HepG2 (cell line): Measurements from ENCODE around the gene GUCY2C. TPM values are rescaled to one million over a fixed set of nuclear protein-coding genes. Genes with fewer than 3 reads are reported as not detected.

Source experiments
- ATAC-seq: fragments of 200-7000 bp; cut with Tn5 transposase; 3 replicates; pipeline ENCODE4 v1.9.1; 2020; ENCODE audit warnings: mild to moderate bottlenecking, moderate library complexity
- Bru-seq: library from RNA; stranded (reverse); fragments of 400-500 nt; gene quantifications from one replicate; lab custom pipeline; 2021; lab: Mats Ljungman, UMichigan
- BruChase-seq, 2 experiments: library from RNA; stranded (reverse); fragments of 400-500 nt; gene quantifications; one replicate each; lab custom pipeline; 2021; lab: Mats Ljungman, UMichigan
- BruUV-seq: library from RNA; stranded (reverse); fragments of 400-500 nt; replicated peaks from 2 replicates; lab custom pipeline; 2021; lab: Mats Ljungman, UMichigan
- CTCF ChIA-PET: fragments of 300-600 bp; formaldehyde crosslinking; extraction: SDS; loops from one replicate; lab custom pipeline; 2021; ENCODE audit warnings: low total read pairs, inconsistent platforms, low intra/inter-chr PET ratio; lab: Yijun Ruan, JAX
- POLR2A ChIA-PET: fragments of 350-600 bp; sonication (Branson Sonifier 250); formaldehyde crosslinking; loops from one replicate; lab custom pipeline; 2020; ENCODE audit warnings: antibody characterized with exemption, inconsistent platforms; lab: Yijun Ruan, JAX
- DNase-seq: peaks from one replicate; pipeline ENCODE4 v3.0.0-alpha.2; 2015; ENCODE audit warnings: low spot score
- FAIRE-seq: peaks from 3 replicates; lab custom pipeline; 2011; peaks lifted over from hg19 to GRCh38; lab: Jason Lieb, UNC
- H2AFZ ChIP-seq: one replicate; pipeline ENCODE4 v1.6.1; 2011; ENCODE audit warnings: low read length, inconsistent platforms
- H3K27ac ChIP-seq: fragments of 300-600 bp; 3 replicates; pipeline ENCODE4 v1.8.0; 2011; ENCODE audit warnings: mixed run types, mild to moderate bottlenecking, mixed read lengths, low read length, inconsistent platforms; ENCODE audit not compliant: insufficient read depth; ENCODE audit errors: extremely low read length
- H3K27me3 ChIP-seq, 2 experiments: fragments of 200-600 bp in 1 of 2; 2 replicates in 1 of 2; 3 replicates in 1 of 2; pipeline versions ENCODE4 v1.6.0 to v1.8.0; 2011; ENCODE audit warnings: low read length in 2 of 2, mild to moderate bottlenecking in 2 of 2, moderate library complexity in 2 of 2, inconsistent platforms in 1 of 2; ENCODE audit not compliant: insufficient read depth in 2 of 2, control insufficient read depth in 1 of 2
- H3K36me3 ChIP-seq, 2 experiments: fragments of 200-600 bp in 1 of 2; replicated peaks in 1 of 2; 2 replicates in 1 of 2; 3 replicates in 1 of 2; pipeline versions ENCODE4 v1.5.1 to v1.8.0; 2011; ENCODE audit warnings: low read length in 2 of 2, inconsistent platforms in 1 of 2; ENCODE audit not compliant: insufficient read depth in 2 of 2, control insufficient read depth in 1 of 2
- H3K4me1 ChIP-seq: 2 replicates; pipeline ENCODE4 v1.5.1; 2012; ENCODE audit warnings: low read length, inconsistent platforms; ENCODE audit not compliant: insufficient read depth
- H3K4me2 ChIP-seq: 2 replicates; pipeline ENCODE4 v1.6.0; 2011; ENCODE audit warnings: low read depth, low read length, inconsistent platforms
- H3K4me3 ChIP-seq, 3 experiments: fragments of 200-600 bp in 1 of 3; sonication (generic), shearing (Covaris generic) in 1 of 3; replicated peaks in 1 of 3; 2 replicates each; pipeline ENCODE4 v1.5.1; 2011 to 2016; ENCODE audit warnings: low read length in 3 of 3, inconsistent platforms in 2 of 3, low read depth in 2 of 3, mild to moderate bottlenecking in 2 of 3, control low read depth in 1 of 3, mixed read lengths in 1 of 3; ENCODE audit not compliant: insufficient read depth in 1 of 3
- H3K79me2 ChIP-seq: one replicate; pipeline ENCODE4 v1.6.1; 2011; ENCODE audit warnings: low read length, inconsistent platforms; ENCODE audit not compliant: insufficient read depth
- H3K9ac ChIP-seq: 2 replicates; pipeline ENCODE4 v1.6.0; 2011; ENCODE audit warnings: mild to moderate bottlenecking, low read depth, low read length, inconsistent platforms; ENCODE audit not compliant: insufficient read depth
- H3K9me3 ChIP-seq: 2 replicates; pipeline ENCODE4 v1.5.1; 2012; ENCODE audit warnings: mild to moderate bottlenecking, low read length
- H4K20me1 ChIP-seq: 2 replicates; pipeline ENCODE4 v1.6.0; 2011; ENCODE audit warnings: inconsistent platforms, mild to moderate bottlenecking, low read length, moderate library complexity; ENCODE audit not compliant: insufficient read depth
- BRF2 ChIP-seq: sonication (generic); formaldehyde crosslinking; IDR thresholded peaks from 2 replicates; pipeline ENCODE4 v1.8.1; 2022; ENCODE audit warnings: mild to moderate bottlenecking, missing genetic modification reagents
- CEBPG ChIP-seq: IDR thresholded peaks from 2 replicates; pipeline ENCODE4 v1.6.1; 2016
- ELF4 ChIP-seq: sonication (generic); formaldehyde crosslinking; IDR thresholded peaks from 2 replicates; pipeline ENCODE4 v1.5.0; 2020; ENCODE audit warnings: missing genetic modification reagents, mild to moderate bottlenecking, moderate library complexity, borderline replicate concordance
- MAFG ChIP-seq: sonication (generic); formaldehyde crosslinking; IDR thresholded peaks from 2 replicates; pipeline ENCODE4 v1.5.1; 2020; ENCODE audit warnings: mild to moderate bottlenecking, missing genetic modification reagents
- NFRKB ChIP-seq: fragments of 450-650 bp; IDR thresholded peaks from 2 replicates; pipeline ENCODE4 v1.6.1; 2017
- RBFOX2 ChIP-seq: fragments of 200-400 bp; formaldehyde crosslinking; IDR thresholded peaks from 2 replicates; pipeline ENCODE4 v1.6.1; 2017; ENCODE audit warnings: low read depth, mild to moderate bottlenecking, low read length
- ZNF329 ChIP-seq: sonication (generic); formaldehyde crosslinking; IDR thresholded peaks from 2 replicates; pipeline ENCODE4 v1.9.0; 2021; ENCODE audit warnings: low read depth, mild to moderate bottlenecking, missing genetic modification reagents
- ZNF644 ChIP-seq: IDR thresholded peaks from 2 replicates; pipeline ENCODE4 v1.6.1; 2016; ENCODE audit warnings: low read depth
- ZNF850 ChIP-seq: sonication (generic); formaldehyde crosslinking; conservative IDR thresholded peaks from 2 replicates; pipeline ENCODE4 v1.9.0; 2021; ENCODE audit warnings: mild to moderate bottlenecking, missing genetic modification reagents
- WGBS: methylation state at CpG from one replicate; pipeline ENCODE4 v1.1.6; 2017; ENCODE audit warnings: low lambda C conversion rate; 5-methylcytosine and 5-hydroxymethylcytosine counted together
- in situ Hi-C: cut with HindIII; loops from 2 replicates; pipeline ENCODE4 v1.10.0; 2017; ENCODE audit warnings: low pct_unique_long_range_greater_than_20kb; ENCODE audit not compliant: extremely low pct_ligation_motif_present
- intact Hi-C: fragments of 100-400 bp; cut with micrococcal nuclease; formaldehyde crosslinking; loops from one replicate; pipeline ENCODE4 v1.10.0; 2022; ENCODE audit not compliant: unreplicated experiment
- long read RNA-seq, 2 experiments: library from RNA in 1 of 2; library from polyadenylated mRNA in 1 of 2; stranded (forward) in 1 of 2; unstranded in 1 of 2; transcript quantifications; one replicate each; pipeline ENCODE4 v2.0.0, GENCODE V29; 2019 to 2022
- polyA minus RNA-seq, 3 experiments: library from RNA; depleted of rRNA, polyadenylated mRNA; stranded (reverse); fragments of >200 nt; gene quantifications; 2 replicates each; pipeline ENCODE4 v1.2.3, GENCODE V29; 2011; ENCODE audit warnings: low replicate concordance in 1 of 3
- polyA plus RNA-seq, 8 experiments: library from polyadenylated mRNA; depleted of rRNA in 3 of 8; stranded (reverse) in 7 of 8; unstranded in 1 of 8; fragments of >200 nt; fragmentation: Illumina TruSeq in 4 of 8; extraction: Trizol in 4 of 8; gene quantifications; 2 replicates each; pipeline versions ENCODE4 v1.2.1 to v1.2.3, GENCODE V29; 2011 to 2016; ENCODE audit warnings: low read depth in 4 of 8, missing spikeins in 1 of 8, mixed read lengths in 1 of 8; ENCODE audit not compliant: insufficient read depth in 1 of 8
- total RNA-seq, 5 experiments: library from RNA; depleted of rRNA; stranded (reverse); fragments of >200 nt; fragmentation: Illumina TruSeq; extraction: Trizol; gene quantifications; 2 replicates each; pipeline ENCODE4 v1.2.3, GENCODE V29; 2016; ENCODE audit warnings: low read depth in 1 of 5

GUCY2C gene
- total RNA-seq (2016; rRNA removed; fragmentation: Illumina TruSeq; extraction: Trizol) (not detected in 2 replicates), polyA plus RNA-seq (2011; rRNA removed) (0.09 TPM in 1 of 2 replicates, not detected in the other), polyA minus RNA-seq (2011; rRNA and poly(A)+ RNA removed; ENCODE audit: low replicate concordance) (0.08 TPM in 1 of 2 replicates, not detected in the other), Bru-seq, nascent RNA (percentile 1 among the genes with signal in this experiment), BruChase-seq, experiment 1, labeled RNA remaining after a 6-hour chase (percentile 8 among the genes with signal in this experiment), BruChase-seq, experiment 2, labeled RNA remaining after a 2-hour chase (percentile 10 among the genes with signal in this experiment)
- total RNA-seq (2016; cell fraction: cytosol; rRNA removed; fragmentation: Illumina TruSeq; extraction: Trizol; ENCODE audit: low read depth) = not detected in 2 replicates
- total RNA-seq (2016; cell fraction: insoluble cytoplasmic fraction; rRNA removed; fragmentation: Illumina TruSeq; extraction: Trizol) = not detected in 2 replicates
- total RNA-seq (2016; cell fraction: membrane; rRNA removed; fragmentation: Illumina TruSeq; extraction: Trizol) = not detected in 2 replicates
- not detected in 2 replicates for total RNA-seq (2016; cell fraction: nucleus; rRNA removed; fragmentation: Illumina TruSeq; extraction: Trizol)
- polyA plus RNA-seq (2011; cell fraction: cytosol; rRNA removed) = 0.01 and 0.08 TPM in 2 replicates
- 0.05 TPM in 1 of 2 replicates, not detected in the other for polyA plus RNA-seq (2011; cell fraction: nucleus; rRNA removed)
- 0.07 and 0.08 TPM in 2 replicates for polyA plus RNA-seq (2012)
- polyA plus RNA-seq (2016; cell fraction: cytosol; fragmentation: Illumina TruSeq; extraction: Trizol; ENCODE audit: low read depth) = not detected in 2 replicates
- polyA plus RNA-seq (2016; cell fraction: insoluble cytoplasmic fraction; fragmentation: Illumina TruSeq; extraction: Trizol; ENCODE audit: low read depth) = not detected in 2 replicates
- not detected in 2 replicates for polyA plus RNA-seq (2016; cell fraction: membrane; fragmentation: Illumina TruSeq; extraction: Trizol; ENCODE audit: low read depth)
- polyA plus RNA-seq (2016; cell fraction: nucleus; fragmentation: Illumina TruSeq; extraction: Trizol; ENCODE audit: insufficient read depth, low read depth) = not detected in 2 replicates
- not detected in 2 replicates for polyA minus RNA-seq (2011; cell fraction: cytosol; rRNA and poly(A)+ RNA removed)
- polyA minus RNA-seq (2011; cell fraction: nucleus; rRNA and poly(A)+ RNA removed) = 0.25 and 0.26 TPM in 2 replicates
- long read RNA-seq, experiment 1 = 0 reads
- long read RNA-seq, experiment 2 = 0 reads

- no peak for DNase-seq
- no peak for ATAC-seq
- in situ Hi-C loops = no loop called here
- H3K9me3 ChIP-seq = no peaks in the 10 kb centered on the region
- ChIA-PET CTCF (no interaction called here), POLR2A (no interaction called here)
- no TSS peak for BruUV-seq
- TF ChIP-seq ZNF329 (CRISPR knock-in tag) (no peak), ZNF644 (peak; percentile 28; the same call in 1 of the 2 replicates), CEBPG (CRISPR knock-in tag) (no peak)
- 12% methylated on average over 8 of the region's 8 CpGs for WGBS
- H3K27ac ChIP-seq = no peak within 1 kb of the TSS
- H3K36me3 ChIP-seq = no peaks in the 10 kb centered on the region
- no peaks in the 10 kb centered on the region for H3K79me2 ChIP-seq
- no peaks in the 10 kb centered on the region for H4K20me1 ChIP-seq
- no peak within 1 kb of the TSS for H3K4me2 ChIP-seq
- H3K9ac ChIP-seq = no peak within 1 kb of the TSS
- peak within 1 kb of the TSS; percentile 23 for H2AFZ ChIP-seq
- no peaks in the 10 kb centered on the region for H3K4me1 ChIP-seq
- no peaks in the 10 kb centered on the region for H3K27me3 ChIP-seq
- intact Hi-C loops = no loop called here
- no peak within 1 kb of the TSS for H3K4me3 ChIP-seq
- no peak for FAIRE-seq
These were observed at the start of gene GUCY2C for GRCh38 chr12:14696265-14696741. TSS of gene GUCY2C (minus strand) at chr12:14696599. CDS start at chr12:14696448, 151 bp downstream.

GRCh38 chr12:14743061-14743460 is 46.7 kb upstream of the GUCY2C start:
- POLR2A ChIA-PET = no interaction called here
- in situ Hi-C loops (loop anchor here (25.0 kb wide), 1 partner anchor 469 kb away; the partner anchor contains the start of gene RERG), intact Hi-C loops (no loop called here)
- Histone ChIP-seq H3K9me3 (peaks cover 10% of the 10 kb centered on the region), H2AFZ (no peak overlapping the region), H3K4me1 (peaks cover 15% of the 10 kb centered on the region)
- DNase-seq (no peak), FAIRE-seq (no peak)
- WGBS = 76% methylated on average over 1 of the region's 1 CpG
- no TSS peak for BruUV-seq
- TF ChIP-seq NFRKB (no peak), ELF4 (no peak), MAFG (CRISPR knock-in tag) (no peak), RBFOX2 (no peak), BRF2 (no peak), ZNF850 (CRISPR knock-in tag) (peak; percentile 99)
- TF ChIP-seq, all 625 proteins: peak for 1
- Histone ChIP-seq H4K20me1 (no peaks in the 10 kb centered on the region), H3K4me2 (no peak overlapping the region), H3K36me3 (no peaks in the 10 kb centered on the region), H3K4me3 (no peak overlapping the region), H3K27ac (no peak overlapping the region), H3K9ac (no peak overlapping the region), H3K79me2 (no peaks in the 10 kb centered on the region), H3K27me3 (no peaks in the 10 kb centered on the region)
- CTCF ChIA-PET = no interaction called here
- ATAC-seq = no peak
